GM12878 (cell line): ENCODE measurements around the gene SETBP1. TPM values are rescaled to one million over a fixed set of nuclear protein-coding genes. Genes with fewer than 3 reads are reported as not detected.

ENCODE experiments used
- ATAC-seq: fragments of 200-7000 bp; cut with Tn5 transposase; 3 replicates; pipeline ENCODE4 v1.9.1; 2020; ENCODE audit warnings: mild to moderate bottlenecking, moderate library complexity
- BruUV-seq: library from RNA; stranded (reverse); fragments of 400-500 nt; replicated peaks from 2 replicates; lab custom pipeline; 2021; lab: Mats Ljungman, UMichigan
- CTCF ChIA-PET: fragments of 300-600 bp; sonication (Branson Sonifier 250); formaldehyde crosslinking; extraction: SDS; loops from one replicate; lab custom pipeline; 2021; ENCODE audit warnings: inconsistent platforms; lab: Yijun Ruan, JAX
- POLR2A ChIA-PET: fragments of 350-600 bp; formaldehyde crosslinking; extraction: SDS; loops from one replicate; lab custom pipeline; 2021; ENCODE audit warnings: inconsistent platforms; lab: Charles Lee
- RAD21 ChIA-PET: fragments of 300-600 bp; sonication (Branson Sonifier 250); formaldehyde crosslinking; loops from one replicate; lab custom pipeline; 2023; ENCODE audit warnings: antibody characterized with exemption; ENCODE audit not compliant: unreplicated experiment; lab: Charles Lee
- SMC1A ChIA-PET: fragments of 300-600 bp; sonication (Branson Sonifier 250); formaldehyde crosslinking; loops from one replicate; lab custom pipeline; 2023; ENCODE audit not compliant: unreplicated experiment, uncharacterized antibody; lab: Charles Lee
- DNase-seq: peaks from one replicate; pipeline ENCODE4 v3.0.0-alpha.2; 2011; ENCODE audit warnings: low read depth, low spot score
- FAIRE-seq: peaks from 3 replicates; lab custom pipeline; 2011; peaks lifted over from hg19 to GRCh38; lab: Jason Lieb, UNC
- H2AFZ ChIP-seq: 2 replicates; pipeline ENCODE4 v1.6.0; 2011; ENCODE audit warnings: low read depth, low read length, control low read depth; ENCODE audit not compliant: control insufficient read depth
- H3K27ac ChIP-seq: 2 replicates; pipeline ENCODE4 v1.5.1; 2011; ENCODE audit warnings: control low read depth; ENCODE audit not compliant: control insufficient read depth, insufficient read depth
- H3K27me3 ChIP-seq, 2 experiments: replicated peaks in 1 of 2; 2 replicates each; pipeline versions ENCODE4 v1.6.0 to v1.6.1; 2011; ENCODE audit warnings: low read length in 1 of 2; ENCODE audit not compliant: control insufficient read depth in 2 of 2, insufficient read depth in 2 of 2
- H3K36me3 ChIP-seq, 2 experiments: 2 replicates each; pipeline ENCODE4 v1.5.1; 2011; ENCODE audit warnings: low read length in 1 of 2; ENCODE audit not compliant: control insufficient read depth in 2 of 2, insufficient read depth in 2 of 2
- H3K4me1 ChIP-seq: 2 replicates; pipeline ENCODE4 v1.6.1; 2011; ENCODE audit warnings: mild to moderate bottlenecking, low read length, moderate library complexity, mixed read lengths; ENCODE audit not compliant: control insufficient read depth, insufficient read depth
- H3K4me2 ChIP-seq: 2 replicates; pipeline ENCODE4 v1.6.0; 2011; ENCODE audit warnings: control low read depth; ENCODE audit not compliant: control insufficient read depth, insufficient read depth
- H3K4me3 ChIP-seq: fragments of 200-600 bp; sonication (generic); 2 replicates; pipeline ENCODE4 v1.5.1; 2016
- H3K79me2 ChIP-seq: 2 replicates; pipeline ENCODE4 v1.6.0; 2011; ENCODE audit warnings: low read length; ENCODE audit not compliant: control insufficient read depth, insufficient read depth
- H3K9ac ChIP-seq: 2 replicates; pipeline ENCODE4 v1.8.0; 2011; ENCODE audit warnings: low read length, control low read depth, mixed read lengths; ENCODE audit not compliant: control insufficient read depth, insufficient read depth
- H3K9me3 ChIP-seq: replicated peaks from 3 replicates; pipeline ENCODE4 v1.5.1; 2011; ENCODE audit warnings: mild to moderate bottlenecking, low read length; ENCODE audit not compliant: control insufficient read depth, insufficient read depth
- H4K20me1 ChIP-seq: 2 replicates; pipeline ENCODE4 v1.6.0; 2011; ENCODE audit not compliant: control insufficient read depth, insufficient read depth
- BHLHE40 ChIP-seq, 2 experiments: fragments of 450-650 bp in 1 of 2; IDR thresholded peaks; 2 replicates each; pipeline ENCODE4 v1.6.1; 2011 to 2017; ENCODE audit warnings: low read depth in 2 of 2, borderline replicate concordance in 1 of 2, improper control_type of control experiment in 1 of 2, low read length in 1 of 2, mild to moderate bottlenecking in 1 of 2
- E2F8 ChIP-seq: fragments of 450-650 bp; IDR thresholded peaks from 2 replicates; pipeline ENCODE4 v1.6.1; 2018; ENCODE audit warnings: mild to moderate bottlenecking, low read depth, moderate library complexity; ENCODE audit not compliant: partially characterized antibody
- EGR1 ChIP-seq, 2 experiments: IDR thresholded peaks; 1 replicate in 1 of 2; 2 replicates in 1 of 2; pipeline ENCODE4 v1.6.1; 2011 to 2012; ENCODE audit warnings: low read depth in 2 of 2, low read length in 2 of 2, borderline replicate concordance in 1 of 2, mild to moderate bottlenecking in 1 of 2, moderate library complexity in 1 of 2
- ETV6 ChIP-seq, 2 experiments: fragments of 450-650 bp in 1 of 2; IDR thresholded peaks in 1 of 2; conservative IDR thresholded peaks in 1 of 2; 2 replicates each; pipeline ENCODE4 v1.6.1; 2014; ENCODE audit warnings: antibody characterized with exemption in 1 of 2, borderline replicate concordance in 1 of 2, low read depth in 1 of 2, mild to moderate bottlenecking in 1 of 2, moderate library complexity in 1 of 2
- POLR2AphosphoS2 ChIP-seq: IDR thresholded peaks from 2 replicates; pipeline ENCODE4 v1.6.1; 2011; ENCODE audit warnings: low read depth, mild to moderate bottlenecking, low read length, improper control_type of control experiment, moderate library complexity
- SMAD5 ChIP-seq: IDR thresholded peaks from 2 replicates; pipeline ENCODE4 v1.6.1; 2016; ENCODE audit warnings: antibody characterized with exemption, low read depth
- SP1 ChIP-seq: IDR thresholded peaks from one replicate; pipeline ENCODE4 v1.6.1; 2011; ENCODE audit warnings: low read depth, low read length
- SREBF1 ChIP-seq: IDR thresholded peaks from 2 replicates; pipeline ENCODE4 v1.6.1; 2012; ENCODE audit warnings: mild to moderate bottlenecking, low read length
- SREBF2 ChIP-seq: IDR thresholded peaks from 2 replicates; pipeline ENCODE4 v1.6.1; 2012; ENCODE audit warnings: mild to moderate bottlenecking, low read length
- TCF3 ChIP-seq: IDR thresholded peaks from 2 replicates; pipeline ENCODE4 v1.6.1; 2012; ENCODE audit warnings: low read depth, mild to moderate bottlenecking, low read length, borderline replicate concordance; ENCODE audit not compliant: insufficient read depth
- ZNF384 ChIP-seq: IDR thresholded peaks from 2 replicates; pipeline ENCODE4 v1.6.1; 2012; ENCODE audit warnings: low read depth, mild to moderate bottlenecking, low read length, improper control_type of control experiment, borderline replicate concordance
- ZNF622 ChIP-seq: fragments of 450-650 bp; IDR thresholded peaks from 2 replicates; pipeline ENCODE4 v1.6.1; 2017; ENCODE audit warnings: mild to moderate bottlenecking, inconsistent platforms
- WGBS: methylation state at CpG from one replicate; pipeline ENCODE4 v1.1.6; 2016; ENCODE audit warnings: low lambda C conversion rate; ENCODE audit not compliant: insufficient replicate concordance, insufficient coverage; ENCODE audit errors: missing lambda C conversion rate; 5-methylcytosine and 5-hydroxymethylcytosine counted together
- in situ Hi-C: fragments of 300-500 bp; cut with MboI; formaldehyde crosslinking; loops from 9 replicates; pipeline ENCODE4 v1.14.3; 2018; ENCODE audit warnings: mixed read lengths
- intact Hi-C: fragments of 100-400 bp; cut with micrococcal nuclease; formaldehyde crosslinking; loops from one replicate; pipeline ENCODE4 v1.14.2; 2022; ENCODE audit not compliant: unreplicated experiment
- polyA plus RNA-seq, 11 experiments: library from polyadenylated mRNA; depleted of rRNA in 4 of 11; unstranded in 6 of 11; stranded (reverse) in 5 of 11; fragments of >200 nt; fragmentation: Nextera tagmentation in 4 of 11; fragmentation: Illumina TruSeq in 1 of 11; extraction: Ambion mirVana in 4 of 11; extraction: Trizol in 1 of 11; gene quantifications; 1 replicate in 1 of 11; 2 replicates in 10 of 11; pipeline versions ENCODE4 v1.2.1 to v1.2.3, GENCODE V29; 2011 to 2016; ENCODE audit warnings: inconsistent platforms in 2 of 11, missing spikeins in 2 of 11, low read depth in 1 of 11
- total RNA-seq, 4 experiments: library from RNA; depleted of rRNA in 3 of 4; stranded (reverse); fragments of >200 nt in 3 of 4; fragmentation: Illumina TruSeq in 1 of 4; extraction: Trizol in 1 of 4; gene quantifications; 2 replicates each; pipeline versions ENCODE4 v1.2.1 to v1.2.3, GENCODE V29; 2013 to 2021
- TF ChIP-seq, protein P1 (sequence below): fragments of 450-650 bp; IDR thresholded peaks from 2 replicates; pipeline ENCODE4 v1.6.1; 2016; ENCODE audit warnings: mild to moderate bottlenecking, moderate library complexity, borderline replicate concordance

Gene SETBP1
- total and polyA plus RNA-seq, 10 of the 15 experiments (the other 5 are each of a cell fraction or from before 2014, with no cell fraction given), result 0.99 to 29.7 (median 8.3) TPM

- no peak overlapping the region for H3K27ac ChIP-seq
- no peak for ATAC-seq
- H3K4me2 ChIP-seq, result no peak overlapping the region
- no peaks in the 10 kb centered on the region for H3K27me3 ChIP-seq
- no peaks in the 10 kb centered on the region for H3K4me1 ChIP-seq
- ChIA-PET SMC1A (interaction anchor here (0.6 to 2.4 kb wide), 7 partner anchors 10 to 88 kb away, joined by 3 to 6 read pairs (median 4); no protein-coding TSS in a partner anchor), RAD21 (interaction anchor here (1.8 kb wide), 1 partner anchor 100 kb away, joined by 4 read pairs; no protein-coding TSS in a partner anchor), CTCF (no interaction called here), POLR2A (no interaction called here)
- no peaks in the 10 kb centered on the region for H3K36me3 ChIP-seq
- no peaks in the 10 kb centered on the region for H3K9me3 ChIP-seq
- H4K20me1 ChIP-seq, result no peaks in the 10 kb centered on the region
- no peak for FAIRE-seq
- in situ Hi-C loops (no loop called here), intact Hi-C loops (no loop called here)
- no peak overlapping the region for H2AFZ ChIP-seq
- no TSS peak for BruUV-seq
- no peaks in the 10 kb centered on the region for H3K79me2 ChIP-seq
- H3K9ac ChIP-seq, result no peak overlapping the region
- no peak for DNase-seq
- H3K4me3 ChIP-seq, result no peak overlapping the region
- 46% methylated on average over 5 of the region's 5 CpGs for WGBS
- TF ChIP-seq ZNF622 (no peak), ETV6 (conservative IDR thresholded peaks at IDR 0.05 in 1 of 2, IDR thresholded peaks at IDR 0.05 in 1 of 2; ENCODE audit: borderline replicate concordance in 1 of 2, low read depth in 1 of 2) (no peak), ZNF384 (no peak), POLR2AphosphoS2 (no peak), SMAD5 (no peak), SREBF2 (no peak), TCF3 (no peak), E2F8 (no peak), SP1 (no peak), BHLHE40 (IDR thresholded peaks at IDR 0.05; ENCODE audit: borderline replicate concordance in 1 of 2, low read depth in 2 of 2, low read length in 1 of 2) (no peak), EGR1 (IDR thresholded peaks at IDR 0.05; ENCODE audit: borderline replicate concordance in 1 of 2, low read depth in 2 of 2, low read length in 2 of 2) (no peak), SREBF1 (no peak)
- TF ChIP-seq, protein P1, sequence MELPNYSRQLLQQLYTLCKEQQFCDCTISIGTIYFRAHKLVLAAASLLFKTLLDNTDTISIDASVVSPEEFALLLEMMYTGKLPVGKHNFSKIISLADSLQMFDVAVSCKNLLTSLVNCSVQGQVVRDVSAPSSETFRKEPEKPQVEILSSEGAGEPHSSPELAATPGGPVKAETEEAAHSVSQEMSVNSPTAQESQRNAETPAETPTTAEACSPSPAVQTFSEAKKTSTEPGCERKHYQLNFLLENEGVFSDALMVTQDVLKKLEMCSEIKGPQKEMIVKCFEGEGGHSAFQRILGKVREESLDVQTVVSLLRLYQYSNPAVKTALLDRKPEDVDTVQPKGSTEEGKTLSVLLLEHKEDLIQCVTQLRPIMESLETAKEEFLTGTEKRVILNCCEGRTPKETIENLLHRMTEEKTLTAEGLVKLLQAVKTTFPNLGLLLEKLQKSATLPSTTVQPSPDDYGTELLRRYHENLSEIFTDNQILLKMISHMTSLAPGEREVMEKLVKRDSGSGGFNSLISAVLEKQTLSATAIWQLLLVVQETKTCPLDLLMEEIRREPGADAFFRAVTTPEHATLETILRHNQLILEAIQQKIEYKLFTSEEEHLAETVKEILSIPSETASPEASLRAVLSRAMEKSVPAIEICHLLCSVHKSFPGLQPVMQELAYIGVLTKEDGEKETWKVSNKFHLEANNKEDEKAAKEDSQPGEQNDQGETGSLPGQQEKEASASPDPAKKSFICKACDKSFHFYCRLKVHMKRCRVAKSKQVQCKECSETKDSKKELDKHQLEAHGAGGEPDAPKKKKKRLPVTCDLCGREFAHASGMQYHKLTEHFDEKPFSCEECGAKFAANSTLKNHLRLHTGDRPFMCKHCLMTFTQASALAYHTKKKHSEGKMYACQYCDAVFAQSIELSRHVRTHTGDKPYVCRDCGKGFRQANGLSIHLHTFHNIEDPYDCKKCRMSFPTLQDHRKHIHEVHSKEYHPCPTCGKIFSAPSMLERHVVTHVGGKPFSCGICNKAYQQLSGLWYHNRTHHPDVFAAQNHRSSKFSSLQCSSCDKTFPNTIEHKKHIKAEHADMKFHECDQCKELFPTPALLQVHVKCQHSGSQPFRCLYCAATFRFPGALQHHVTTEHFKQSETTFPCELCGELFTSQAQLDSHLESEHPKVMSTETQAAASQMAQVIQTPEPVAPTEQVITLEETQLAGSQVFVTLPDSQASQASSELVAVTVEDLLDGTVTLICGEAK, result no peak
Measured at GRCh38 chr18:44857744-44858491, 177.2 kb downstream of the SETBP1 start.
